K562 (cell line): ENCODE results near the gene AP1M2. TPM values are rescaled to one million over a fixed set of nuclear protein-coding genes. Genes with fewer than 3 reads are reported as not detected.

ENCODE experiments used
- CTCFL ChIP-seq: IDR thresholded peaks from 2 replicates; pipeline ENCODE4 v1.6.1; 2011; ENCODE audit warnings: borderline replicate concordance, low read depth, mild to moderate bottlenecking, moderate library complexity, low read length; ENCODE audit not compliant: insufficient read depth, poor library complexity, severe bottlenecking
- DNMT1 ChIP-seq: fragments of 450-650 bp; IDR thresholded peaks from 2 replicates; pipeline ENCODE4 v1.6.1; 2016; ENCODE audit warnings: antibody characterized with exemption, mild to moderate bottlenecking
- ETS1 ChIP-seq: conservative IDR thresholded peaks from 2 replicates; pipeline ENCODE4 v1.6.1; 2011; ENCODE audit warnings: low read depth, mild to moderate bottlenecking, low read length; ENCODE audit not compliant: control insufficient read depth
- GTF2A2 ChIP-seq: IDR thresholded peaks from 2 replicates; pipeline ENCODE4 v1.6.1; 2016; ENCODE audit warnings: mild to moderate bottlenecking, missing genetic modification characterization, missing compliant biosample characterization
- GTF2F1 ChIP-seq: IDR thresholded peaks from 2 replicates; pipeline ENCODE4 v1.6.1; 2011; ENCODE audit warnings: low read depth, low read length, improper control_type of control experiment
- HEY1 ChIP-seq: fragments of 250-450 bp; sonication (Bioruptor Pico); IDR thresholded peaks from 2 replicates; pipeline ENCODE4 v1.5.0; 2020; ENCODE audit warnings: mild to moderate bottlenecking, moderate library complexity, borderline replicate concordance
- HNRNPUL1 ChIP-seq: fragments of 200-400 bp; formaldehyde crosslinking; IDR thresholded peaks from 2 replicates; pipeline ENCODE4 v1.6.1; 2017; ENCODE audit warnings: low read length
- HSF4 ChIP-seq: fragments of 250-450 bp; sonication (Bioruptor Pico); IDR thresholded peaks from 2 replicates; pipeline ENCODE4 v2.1.2; 2022; ENCODE audit warnings: mild to moderate bottlenecking, moderate library complexity, borderline replicate concordance
- KDM5B ChIP-seq: fragments of 200-600 bp; sonication (generic); IDR thresholded peaks from 2 replicates; pipeline ENCODE4 v1.6.1; 2012; ENCODE audit warnings: low read depth, mild to moderate bottlenecking, moderate library complexity, low read length, control low read depth, inconsistent platforms; ENCODE audit not compliant: insufficient replicate concordance
- MIER1 ChIP-seq: fragments of 450-650 bp; IDR thresholded peaks from 2 replicates; pipeline ENCODE4 v1.6.1; 2016; ENCODE audit warnings: antibody characterized with exemption, mild to moderate bottlenecking, low read depth
- MYC ChIP-seq, 2 experiments: fragments of 250-450 bp in 1 of 2; sonication (Bioruptor Pico) in 1 of 2; IDR thresholded peaks; 2 replicates each; pipeline versions ENCODE4 v1.5.1 to v1.6.1; 2012 to 2021; ENCODE audit warnings: low read depth in 2 of 2, borderline replicate concordance in 1 of 2, improper control_type of control experiment in 1 of 2, low read length in 1 of 2, mild to moderate bottlenecking in 1 of 2, moderate library complexity in 1 of 2
- POLR2B ChIP-seq: fragments of 450-650 bp; IDR thresholded peaks from 2 replicates; pipeline ENCODE4 v1.6.1; 2018; ENCODE audit warnings: low read depth; ENCODE audit not compliant: partially characterized antibody
- RAD51 ChIP-seq: fragments of 450-650 bp; IDR thresholded peaks from 2 replicates; pipeline ENCODE4 v1.7.1; 2016; ENCODE audit warnings: low read depth, mild to moderate bottlenecking, borderline replicate concordance
- SMC3 ChIP-seq: conservative IDR thresholded peaks from 2 replicates; pipeline ENCODE4 v1.6.1; 2011; ENCODE audit warnings: low read depth, low read length, improper control_type of control experiment; ENCODE audit not compliant: insufficient read depth
- STAT5A ChIP-seq: IDR thresholded peaks from 2 replicates; pipeline ENCODE4 v1.6.1; 2012; ENCODE audit warnings: low read length, inconsistent platforms, borderline replicate concordance
- THRB ChIP-seq: fragments of 450-650 bp; formaldehyde crosslinking; conservative IDR thresholded peaks from 2 replicates; pipeline ENCODE4 v1.4.0; 2022; ENCODE audit warnings: mild to moderate bottlenecking, missing genetic modification characterization
- ZHX1 ChIP-seq: fragments of 150-350 bp; conservative IDR thresholded peaks from 2 replicates; pipeline ENCODE4 v1.6.1; 2014; ENCODE audit warnings: low read length
- polyA plus RNA-seq, 8 experiments: library from polyadenylated mRNA; depleted of rRNA in 4 of 8; stranded (reverse) in 5 of 8; unstranded in 3 of 8; fragments of >200 nt; fragmentation: Nextera tagmentation in 2 of 8; fragmentation: Illumina TruSeq in 1 of 8; extraction: Ambion mirVana in 2 of 8; extraction: Trizol in 1 of 8; gene quantifications; 2 replicates each; pipeline versions ENCODE4 v1.2.1 to v1.2.3, GENCODE V29; 2011 to 2014; ENCODE audit warnings: inconsistent platforms in 1 of 8, missing spikeins in 1 of 8
- total RNA-seq, 7 experiments: library from RNA; depleted of rRNA in 6 of 7; stranded (reverse); fragments of >200 nt in 6 of 7; fragmentation: Illumina TruSeq in 2 of 7; extraction: Trizol in 2 of 7; gene quantifications; 2 replicates each; pipeline versions ENCODE4 v1.2.1 to v1.2.3, GENCODE V29; 2011 to 2021; ENCODE audit warnings: low replicate concordance in 1 of 7

The AP1M2 gene
- total and polyA plus RNA-seq, 9 of the 15 experiments (the other 6 are each of a cell fraction or from before 2014, with no cell fraction given): 0.33 to 1.4 (median 0.89) TPM; not detected in 1

DNA sequence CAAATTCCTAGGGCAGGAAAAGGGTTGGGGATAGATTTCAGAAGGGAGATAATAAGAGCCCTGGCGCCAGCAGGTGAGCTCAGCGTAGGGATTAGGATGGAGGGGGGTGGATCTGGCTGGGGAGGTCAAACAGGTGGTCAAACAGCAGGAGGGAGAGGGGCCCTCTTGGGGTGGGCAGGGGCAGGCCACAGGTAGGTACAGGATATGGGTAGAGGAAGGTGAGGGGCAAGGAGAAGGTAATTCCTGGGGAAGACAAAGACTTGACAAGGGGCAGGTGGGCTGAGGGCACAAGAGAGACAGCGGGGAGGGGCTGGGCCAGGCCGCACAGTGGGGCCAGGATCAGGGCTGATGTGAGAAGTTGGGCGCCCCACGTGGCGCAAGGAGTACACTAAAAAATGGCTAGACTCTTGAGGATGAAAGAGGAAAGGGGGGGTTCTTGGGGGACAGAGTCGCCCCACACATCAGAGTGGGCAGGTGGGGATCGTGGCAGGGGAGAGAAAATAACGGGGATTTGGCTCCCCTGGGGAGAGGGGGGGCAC, 22.0 kb downstream of the AP1M2 start (continued):
- 0 out of 2 replicates have a peak, but pooled peaks have one; percentile 37 for TF ChIP-seq ETS1
- peak; percentile 89 for TF ChIP-seq CTCFL
- no peak for TF ChIP-seq ZHX1
- no peak for TF ChIP-seq GTF2A2
- no peak for TF ChIP-seq HEY1 (CRISPR knock-in tag)
- no peak for TF ChIP-seq POLR2B
- 0 out of 2 replicates have a peak, but pooled peaks have one; percentile 48 for TF ChIP-seq THRB (CRISPR knock-in tag)
- no peak for TF ChIP-seq DNMT1
- TF ChIP-seq MIER1: no peak
- TF ChIP-seq HSF4 (CRISPR knock-in tag): no peak
- TF ChIP-seq STAT5A: no peak
- TF ChIP-seq GTF2F1: no peak
- TF ChIP-seq RAD51: peak; percentile 24; the same call in 1 of the 2 replicates
- TF ChIP-seq SMC3: no peak
- no peak for TF ChIP-seq HNRNPUL1
- peak; percentile 35; the same call in 1 of the 2 replicates for TF ChIP-seq MYC (IDR thresholded peaks at IDR 0.05; ENCODE audit: low read depth, low read length)
- no peak for TF ChIP-seq MYC (CRISPR knock-in tag; IDR thresholded peaks at IDR 0.05; ENCODE audit: borderline replicate concordance, low read depth)
- TF ChIP-seq KDM5B: no peak
